Nephron progenitor cell (in vitro differentiated cells): Measurements from ENCODE around the gene DOC2A.

Source experiments
- DNase-seq: peaks from one replicate; pipeline ENCODE4 v3.0.0; 2021
- H3K27ac Mint-ChIP-seq: 2 replicates; pipeline ENCODE4 v1.8.0; 2021; ENCODE audit warnings: mild to moderate bottlenecking, moderate library complexity, mixed read lengths
- H3K27me3 Mint-ChIP-seq: 2 replicates; pipeline ENCODE4 v1.8.0; 2021; ENCODE audit warnings: mild to moderate bottlenecking, low read depth, mixed read lengths; ENCODE audit not compliant: poor library complexity
- H3K36me3 Mint-ChIP-seq: 2 replicates; pipeline ENCODE4 v1.8.0; 2021; ENCODE audit warnings: low read depth, mixed read lengths
- H3K4me1 Mint-ChIP-seq: 2 replicates; pipeline ENCODE4 v1.8.0; 2021; ENCODE audit warnings: mixed read lengths
- H3K4me3 Mint-ChIP-seq: 2 replicates; pipeline ENCODE4 v1.8.0; 2021; ENCODE audit warnings: mild to moderate bottlenecking, moderate library complexity, mixed read lengths
- H3K9me3 Mint-ChIP-seq: 2 replicates; pipeline ENCODE4 v1.8.0; 2021; ENCODE audit warnings: mild to moderate bottlenecking, moderate library complexity, mixed read lengths
- CTCF ChIP-seq: fragments of 200-600 bp; sonication (generic); IDR thresholded peaks from 2 replicates; pipeline ENCODE4 v1.5.0; 2021; ENCODE audit warnings: antibody characterized with exemption

DOC2A gene

GRCh38 chr16:29993903-29994599 is 16.8 kb downstream of the DOC2A start:
- no peak for DNase-seq
- no peak overlapping the region for H3K27ac Mint-ChIP-seq
- peaks cover 3% of the 10 kb centered on the region for H3K27me3 Mint-ChIP-seq
- H3K4me3 Mint-ChIP-seq, result peak overlapping the region; percentile 98
- peaks cover 54% of the 10 kb centered on the region for H3K4me1 Mint-ChIP-seq
- no peaks in the 10 kb centered on the region for H3K9me3 Mint-ChIP-seq
- H3K36me3 Mint-ChIP-seq, result peaks cover 43% of the 10 kb centered on the region
- TF ChIP-seq CTCF, result no peak

- H3K4me3 Mint-ChIP-seq, result no peak overlapping the region
- H3K4me1 Mint-ChIP-seq, result peaks cover 61% of the 10 kb centered on the region
- no peaks in the 10 kb centered on the region for H3K9me3 Mint-ChIP-seq
- H3K27ac Mint-ChIP-seq, result no peak overlapping the region
- peaks cover 3% of the 10 kb centered on the region for H3K27me3 Mint-ChIP-seq
- no peak for TF ChIP-seq CTCF
- H3K36me3 Mint-ChIP-seq, result peaks cover 43% of the 10 kb centered on the region
- no peak for DNase-seq
These were observed 17.5 kb downstream of the DOC2A start for GRCh38 chr16:29993191-29993902.

GRCh38 chr16:29992344-29992967 is 18.4 kb downstream of the DOC2A start:
- TF ChIP-seq CTCF, result no peak
- Mint-ChIP-seq H3K36me3 (peaks cover 40% of the 10 kb centered on the region), H3K4me1 (peaks cover 68% of the 10 kb centered on the region), H3K4me3 (peak overlapping the region; percentile 30), H3K27ac (peak overlapping the region; percentile 89), H3K9me3 (no peaks in the 10 kb centered on the region), H3K27me3 (peaks cover 3% of the 10 kb centered on the region)
- no peak for DNase-seq

- Mint-ChIP-seq H3K36me3 (peaks cover 41% of the 10 kb centered on the region), H3K27me3 (peaks cover under 1% of the 10 kb centered on the region), H3K4me1 (peaks cover 65% of the 10 kb centered on the region), H3K4me3 (no peak overlapping the region), H3K27ac (peak overlapping the region; percentile 89), H3K9me3 (no peaks in the 10 kb centered on the region)
- TF ChIP-seq CTCF, result no peak
- no peak for DNase-seq
These were observed 19.3 kb downstream of the DOC2A start for GRCh38 chr16:29991571-29991904.

GRCh38 chr16:29990883-29991570 is 19.8 kb downstream of the DOC2A start:
- H3K4me1 Mint-ChIP-seq, result peaks cover 62% of the 10 kb centered on the region
- H3K9me3 Mint-ChIP-seq, result no peaks in the 10 kb centered on the region
- DNase-seq, result no peak
- H3K27ac Mint-ChIP-seq, result no peak overlapping the region
- H3K36me3 Mint-ChIP-seq, result peaks cover 45% of the 10 kb centered on the region
- H3K27me3 Mint-ChIP-seq, result no peaks in the 10 kb centered on the region
- no peak for TF ChIP-seq CTCF
- H3K4me3 Mint-ChIP-seq, result no peak overlapping the region
